Measurements from ENCODE around the gene TBX2.

GRCh38 chr17:61411011-61411260 is 11.3 kb downstream of the TBX2 start:
- TF ChIP-seq CTCF (IDR thresholded peaks at IDR 0.05; ENCODE audit: low read length) (no peak), EZH2 (IDR thresholded peaks at IDR 0.05; ENCODE audit: borderline replicate concordance, low read length) (no peak)

All from OCI-LY1 (cell line).